Ovary (tissue), 3 donors: ENCODE results near the gene SGK1.

Source experiments
- CTCF ChIP-seq, 3 donors: fragments of 450-650 bp in 2 of 3; fragments of 200-600 bp in 1 of 3; IDR thresholded peaks; one replicate each; pipeline versions ENCODE4 v1.5.1 to v1.8.0; 2016 to 2022; ENCODE audit warnings: antibody characterized with exemption in 3 of 3, mild to moderate bottlenecking in 1 of 3
- POLR2A ChIP-seq: fragments of 450-650 bp; IDR thresholded peaks from one replicate; pipeline ENCODE4 v1.6.1; 2017; ENCODE audit warnings: antibody characterized with exemption, mild to moderate bottlenecking, moderate library complexity
- donor health status: DM: no; HTN: no; CAD: no.

GRCh38 chr6:134267917-134268361, 50.0 kb downstream of the SGK1 start:
- TF ChIP-seq CTCF (IDR thresholded peaks at IDR 0.05) (no peak), POLR2A (no peak)
